HG03066 (cell line): ENCODE results near the gene LCN10.

Source experiments
- ATAC-seq: cut with Tn5 transposase; IDR thresholded peaks from one replicate; pipeline ENCODE4 v1.9.1; 2021; ENCODE audit warnings: low read depth; ENCODE audit not compliant: unreplicated experiment

Gene LCN10

DNA sequence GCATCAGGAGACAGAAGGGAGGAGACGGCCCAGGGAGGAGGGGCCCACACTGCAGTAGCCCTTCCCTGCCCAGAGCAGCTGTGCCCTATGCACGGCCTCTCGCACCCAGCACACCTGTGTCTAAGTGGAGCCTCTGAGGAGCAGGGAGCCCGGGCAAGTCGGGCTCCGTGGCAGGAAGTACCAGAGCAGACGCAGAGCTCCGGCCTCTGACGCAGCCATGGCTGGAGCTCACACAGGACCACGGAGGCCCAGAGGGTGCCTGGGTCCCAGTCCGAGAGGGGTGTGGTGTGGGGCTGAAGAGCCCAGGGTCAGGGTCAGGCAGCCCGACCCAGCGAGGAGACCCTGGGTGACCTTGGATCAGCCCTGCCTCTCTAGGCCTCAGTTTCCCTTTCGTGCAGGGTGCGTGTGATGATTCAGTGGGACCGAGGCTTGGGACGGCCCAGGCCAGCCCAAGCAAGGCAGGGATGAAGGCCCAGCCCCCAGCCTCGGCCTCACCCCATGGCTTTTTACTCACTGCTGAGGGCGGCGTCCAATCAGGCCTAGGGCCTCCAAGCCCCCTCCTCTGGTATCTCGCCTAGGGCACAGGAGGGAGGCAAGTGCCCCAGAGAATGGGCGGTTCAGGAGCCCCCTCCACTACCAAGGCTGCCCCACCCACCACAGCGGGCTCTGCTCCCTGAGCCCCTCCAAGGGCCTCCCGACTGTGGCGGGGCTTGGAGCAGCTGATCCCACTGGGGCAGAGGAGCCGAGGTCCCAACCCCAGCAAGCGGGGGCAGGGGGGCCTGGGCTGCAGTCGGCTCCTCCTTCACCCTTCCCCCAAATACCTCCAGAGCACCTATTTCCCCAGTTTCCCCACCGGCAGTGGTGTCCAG lies 51.2 kb downstream of the LCN10 start:
- no peak for ATAC-seq

DNA sequence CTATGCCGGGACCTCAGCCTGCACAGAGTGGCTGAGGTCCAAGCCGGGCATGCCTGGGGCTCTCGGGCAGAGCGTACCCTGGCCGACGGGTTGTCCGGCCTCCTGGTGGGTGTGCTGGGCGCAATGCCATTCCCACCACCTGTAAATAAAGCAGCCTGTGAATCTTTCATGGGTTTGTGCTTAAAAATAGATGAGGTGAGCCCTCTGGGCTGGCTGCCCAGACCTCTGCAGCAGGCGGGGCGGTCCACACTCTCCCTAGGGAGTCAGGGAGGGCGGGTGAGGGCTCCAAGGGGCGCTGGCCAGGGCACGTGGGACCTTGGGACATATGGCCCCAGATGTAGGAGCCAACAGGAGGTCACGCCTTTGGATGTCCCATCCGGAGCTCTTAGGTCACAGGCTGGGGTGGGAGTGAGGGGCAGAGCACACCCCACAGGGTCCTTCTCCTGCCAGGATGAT lies 51.9 kb downstream of the LCN10 start:
- ATAC-seq = no peak

DNA sequence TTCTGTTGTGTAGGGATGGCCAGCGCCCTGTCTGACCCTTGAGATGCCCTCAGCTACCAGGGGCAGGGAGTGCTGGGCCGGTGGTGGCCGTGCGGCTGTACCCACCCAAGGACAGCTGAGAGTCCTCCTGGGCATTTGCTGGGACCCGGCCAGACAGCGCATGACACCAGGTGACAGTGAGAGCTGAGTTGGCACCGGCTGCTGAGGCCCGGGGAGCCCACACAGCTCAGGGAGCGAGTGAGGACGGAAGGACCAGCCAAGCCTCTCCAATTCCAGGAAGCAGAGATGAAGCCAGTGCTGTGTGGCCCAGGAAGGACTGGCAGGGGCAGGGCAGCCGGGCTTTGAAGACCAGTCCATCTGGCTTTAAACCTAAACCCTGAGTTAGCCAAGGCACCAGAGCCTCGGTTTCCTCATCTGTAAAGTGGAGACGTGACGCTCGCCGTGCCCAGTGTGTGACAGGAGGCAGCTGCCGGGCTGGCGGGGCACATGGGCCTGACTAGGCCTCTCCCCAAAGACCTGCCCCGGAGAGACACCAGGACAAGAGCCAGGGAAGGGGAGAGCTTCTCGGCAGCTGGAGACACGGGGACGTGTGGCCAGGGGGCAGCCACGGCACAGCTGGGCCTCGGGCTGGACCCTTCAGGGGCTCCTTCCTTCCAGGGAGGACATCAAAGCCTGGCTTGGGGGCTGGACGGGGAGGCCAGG lies 52.5 kb downstream of the LCN10 start:
- ATAC-seq = no peak

DNA sequence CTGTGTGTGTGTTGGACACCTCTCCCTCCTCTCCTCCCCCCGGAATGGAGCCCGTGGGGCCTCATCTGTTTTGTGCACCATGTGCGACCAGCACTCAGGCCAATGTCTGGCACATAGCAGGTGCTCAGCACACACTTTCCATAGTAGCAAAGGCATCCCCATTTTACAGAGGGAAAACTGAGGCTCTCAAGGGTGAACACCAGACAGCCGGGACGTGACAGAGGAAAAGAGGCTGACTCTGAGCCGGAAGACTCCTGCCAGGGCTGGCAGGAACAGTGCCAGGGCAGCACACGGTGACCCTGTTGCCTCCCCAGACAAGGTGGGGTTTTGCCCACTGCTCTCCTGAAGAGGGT lies 53.7 kb downstream of the LCN10 start:
- no peak for ATAC-seq

DNA sequence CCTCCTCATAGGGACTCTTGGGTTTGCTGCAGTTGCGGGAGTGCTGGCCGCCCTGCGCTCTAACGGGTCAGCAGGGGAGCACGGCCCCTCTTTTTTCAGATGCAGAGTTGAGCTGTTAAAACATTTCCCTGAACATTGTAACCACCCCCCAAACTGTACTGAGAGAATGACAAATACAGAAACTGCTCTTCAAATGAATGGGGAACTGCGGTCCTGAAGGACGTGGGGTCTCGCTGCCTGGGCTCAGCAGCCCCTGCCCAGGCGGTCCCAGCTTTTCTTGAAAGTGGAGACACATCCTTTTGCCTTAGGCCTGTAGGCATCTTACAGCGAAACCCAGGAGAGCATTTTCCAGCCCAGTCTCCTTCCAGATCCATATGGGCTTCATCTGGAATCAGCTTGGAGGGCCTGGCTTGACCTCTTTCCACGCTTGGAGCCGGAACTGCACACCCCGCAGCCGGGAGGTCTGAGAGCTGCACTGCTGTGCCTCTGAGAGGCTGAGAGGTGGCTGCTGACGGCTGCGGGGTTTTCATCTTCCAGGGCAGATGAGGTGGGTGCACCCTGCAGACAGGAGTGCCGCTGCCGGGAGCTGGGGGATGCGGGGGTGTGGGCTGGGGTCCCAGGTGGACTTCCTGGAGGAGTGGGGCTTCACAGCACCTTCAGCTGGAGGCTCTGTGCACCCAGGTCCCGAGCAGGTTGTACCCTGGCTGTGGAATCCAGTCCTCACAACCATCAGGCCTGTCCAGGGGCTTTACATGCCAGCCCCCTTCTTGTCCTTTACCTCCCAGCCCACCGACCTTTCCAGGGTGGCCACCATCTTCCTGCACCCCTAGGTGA lies 54.2 kb downstream of the LCN10 start:
- ATAC-seq = no peak
